Lung (tissue), 12 donors: ENCODE measurements around the gene STIMATE. TPM values are rescaled to one million over a fixed set of nuclear protein-coding genes. Genes with fewer than 3 reads are reported as not detected.
A peak's percentile ranks its signal among the peaks of the same experiment; 100 is the strongest.

Experiments used
- ATAC-seq: fragments of 200-7000 bp; cut with Tn5 transposase; one replicate; pipeline ENCODE4 v1.9.1; 2020; ENCODE audit warnings: moderate number of reproducible peaks; ENCODE audit not compliant: insufficient read depth, low FRiP score
- DNase-seq, 3 donors: peaks; one replicate each; pipeline ENCODE4 v3.0.0-alpha.2; 2013 to 2017
- H3K27ac ChIP-seq, 2 donors: one replicate each; pipeline ENCODE4 v1.5.1; 2013; ENCODE audit warnings: mild to moderate bottlenecking in 2 of 2, moderate library complexity in 2 of 2, control low read depth in 1 of 2, inconsistent platforms in 1 of 2, low read depth in 1 of 2, low read length in 1 of 2
- H3K27me3 ChIP-seq, 3 donors: one replicate each; pipeline ENCODE4 v1.5.1; 2013; ENCODE audit warnings: low read length in 2 of 3; ENCODE audit not compliant: control insufficient read depth in 3 of 3, insufficient read depth in 3 of 3
- H3K36me3 ChIP-seq, 4 donors: one replicate each; pipeline ENCODE4 v1.5.1; 2013; ENCODE audit warnings: low read length in 4 of 4, mild to moderate bottlenecking in 1 of 4, moderate library complexity in 1 of 4; ENCODE audit not compliant: control insufficient read depth in 4 of 4, insufficient read depth in 4 of 4
- H3K4me1 ChIP-seq, 5 donors: one replicate each; pipeline ENCODE4 v1.5.1; 2013; ENCODE audit warnings: low read length in 5 of 5, mild to moderate bottlenecking in 2 of 5, moderate library complexity in 1 of 5; ENCODE audit not compliant: control insufficient read depth in 5 of 5, insufficient read depth in 5 of 5
- H3K4me3 ChIP-seq: one replicate; pipeline ENCODE4 v1.5.1; 2013; ENCODE audit warnings: mild to moderate bottlenecking, control low read depth, moderate library complexity
- H3K9ac ChIP-seq, 2 donors: one replicate each; pipeline ENCODE4 v1.5.1; 2013; ENCODE audit warnings: low read length in 2 of 2, control low read depth in 1 of 2; ENCODE audit not compliant: insufficient read depth in 1 of 2
- H3K9me3 ChIP-seq, 4 donors: one replicate each; pipeline ENCODE4 v1.5.1; 2013; ENCODE audit warnings: low read length in 3 of 4, mild to moderate bottlenecking in 1 of 4, moderate library complexity in 1 of 4; ENCODE audit not compliant: control insufficient read depth in 4 of 4, insufficient read depth in 3 of 4
- CTCF ChIP-seq: IDR thresholded peaks from 2 replicates; pipeline ENCODE4 v1.5.1; 2012; ENCODE audit warnings: mild to moderate bottlenecking; ENCODE audit errors: control extremely low read depth, extremely low read depth
- WGBS, 2 donors: extraction: QIAGEN DNeasy Blood & Tissue Kit; methylation state at CpG; one replicate each; pipeline ENCODE4 v1.1.7; 2013; 5-methylcytosine and 5-hydroxymethylcytosine counted together
- polyA plus RNA-seq, 2 donors: library from polyadenylated mRNA; stranded (reverse); fragments of 200-250 nt; gene quantifications; one replicate each; pipeline ENCODE4 v1.2.1, GENCODE V29; 2013
- total RNA-seq, 2 donors: library from RNA; depleted of rRNA in 1 of 2; stranded (reverse); fragments of >200 nt in 1 of 2; gene quantifications; one replicate each; pipeline ENCODE4 v1.2.1, GENCODE V29; 2014 to 2021
- donor health status: control.
- donor health status: control.
- donor health status: Bipolar disorder and iron deficiency.
- donor health status: healthy.
- donor health status: DM: yes; HTN: yes; CAD: no.

Gene STIMATE
- total and polyA plus RNA-seq, 4 donors, result 18.6 to 62.5 (median 20.5) TPM

GRCh38 chr3:52811452-52812011 lies 85.8 kb downstream of the STIMATE start:
- no peak for ATAC-seq
- DNase-seq, result no peak
- Histone ChIP-seq H3K27me3 (no peaks in the 10 kb centered on the region), H3K9me3 (no peaks in the 10 kb centered on the region), H3K4me3 (no peak overlapping the region), H3K27ac (no peak overlapping the region), H3K4me1 (no peaks in the 10 kb centered on the region), H3K9ac (no peak overlapping the region), H3K36me3 (no peaks in the 10 kb centered on the region)
- WGBS, 2 donors, result 84 to 87% methylated on average over 7 of the region's 7 CpGs
- TF ChIP-seq CTCF, result no peak

- ATAC-seq (no peak), DNase-seq (no peak)
- Histone ChIP-seq H3K4me1 (no peaks in the 10 kb centered on the region), H3K9ac (no peak overlapping the region), H3K27me3 (no peaks in the 10 kb centered on the region), H3K36me3 (no peaks in the 10 kb centered on the region), H3K9me3 (no peaks in the 10 kb centered on the region), H3K27ac (no peak overlapping the region), H3K4me3 (no peak overlapping the region)
- 91 to 92% methylated on average over 11 of the region's 11 CpGs for WGBS, 2 donors
- TF ChIP-seq CTCF, result no peak
Observed at GRCh38 chr3:52810923-52811322, 86.4 kb downstream of the STIMATE start.

GRCh38 chr3:52809662-52810377 lies 87.5 kb downstream of the STIMATE start:
- WGBS, 2 donors, result 46 to 54% methylated on average over 7 of the region's 7 CpGs
- TF ChIP-seq CTCF, result no peak
- no peak overlapping the region for H3K9ac ChIP-seq
- no peaks in the 10 kb centered on the region for H3K9me3 ChIP-seq
- no peak overlapping the region for H3K4me3 ChIP-seq
- H3K4me1 ChIP-seq, result no peaks in the 10 kb centered on the region
- H3K27ac ChIP-seq, result no peak overlapping the region
- H3K27me3 ChIP-seq, result no peaks in the 10 kb centered on the region
- DNase-seq (peak in 2 of 3 donors; percentile 21 to 34), ATAC-seq (no peak)
- H3K36me3 ChIP-seq, result no peaks in the 10 kb centered on the region
